ENCODE results near the gene ZBED6. TPM values are rescaled to one million over a fixed set of nuclear protein-coding genes. Genes with fewer than 3 reads are reported as not detected.

Gene ZBED6
- total and polyA plus RNA-seq, 9 of the 15 experiments (the other 6 are each of a cell fraction or from before 2014, with no cell fraction given) = 0.21 to 16.6 (median 5.0) TPM

- TF ChIP-seq ZBTB43 (CRISPR knock-in tag; IDR thresholded peaks at IDR 0.05) = no peak
- TF ChIP-seq, protein P1, sequence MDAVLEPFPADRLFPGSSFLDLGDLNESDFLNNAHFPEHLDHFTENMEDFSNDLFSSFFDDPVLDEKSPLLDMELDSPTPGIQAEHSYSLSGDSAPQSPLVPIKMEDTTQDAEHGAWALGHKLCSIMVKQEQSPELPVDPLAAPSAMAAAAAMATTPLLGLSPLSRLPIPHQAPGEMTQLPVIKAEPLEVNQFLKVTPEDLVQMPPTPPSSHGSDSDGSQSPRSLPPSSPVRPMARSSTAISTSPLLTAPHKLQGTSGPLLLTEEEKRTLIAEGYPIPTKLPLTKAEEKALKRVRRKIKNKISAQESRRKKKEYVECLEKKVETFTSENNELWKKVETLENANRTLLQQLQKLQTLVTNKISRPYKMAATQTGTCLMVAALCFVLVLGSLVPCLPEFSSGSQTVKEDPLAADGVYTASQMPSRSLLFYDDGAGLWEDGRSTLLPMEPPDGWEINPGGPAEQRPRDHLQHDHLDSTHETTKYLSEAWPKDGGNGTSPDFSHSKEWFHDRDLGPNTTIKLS (IDR thresholded peaks at IDR 0.05; ENCODE audit: borderline replicate concordance, low read depth) = peak; percentile 9; the same call in 1 of the 2 replicates
- peak; percentile 55; the same call in 1 of the 2 replicates for TF ChIP-seq NKRF (IDR thresholded peaks at IDR 0.05; ENCODE audit: borderline replicate concordance)
- TF ChIP-seq DMBX1 (CRISPR knock-in tag; IDR thresholded peaks at IDR 0.05; ENCODE audit: borderline replicate concordance) = 0 out of 2 replicates have a peak, but pooled peaks have one; percentile 13
- TF ChIP-seq HNRNPH1 (optimal IDR thresholded peaks at IDR 0.05; ENCODE audit: low read depth, low read length) = no peak
- peak in 1 of 2 experiments; percentile 77; a peak in 1 of 4 replicates for TF ChIP-seq MLLT1 (IDR thresholded peaks at IDR 0.05)
- peak; percentile 21 for TF ChIP-seq NFRKB (IDR thresholded peaks at IDR 0.05; ENCODE audit: low read depth)
- TF ChIP-seq FOXK2 (conservative IDR thresholded peaks at IDR 0.05 in 1 of 2, IDR thresholded peaks at IDR 0.05 in 1 of 2; ENCODE audit: low read depth in 2 of 2) = peak in 1 of 2 experiments; percentile 65; a peak in 1 of 4 replicates
- peak; percentile 8; the same call in 1 of the 2 replicates for TF ChIP-seq ETV5 (CRISPR knock-in tag; IDR thresholded peaks at IDR 0.05; ENCODE audit: low read depth)
- TF ChIP-seq, protein P2, sequence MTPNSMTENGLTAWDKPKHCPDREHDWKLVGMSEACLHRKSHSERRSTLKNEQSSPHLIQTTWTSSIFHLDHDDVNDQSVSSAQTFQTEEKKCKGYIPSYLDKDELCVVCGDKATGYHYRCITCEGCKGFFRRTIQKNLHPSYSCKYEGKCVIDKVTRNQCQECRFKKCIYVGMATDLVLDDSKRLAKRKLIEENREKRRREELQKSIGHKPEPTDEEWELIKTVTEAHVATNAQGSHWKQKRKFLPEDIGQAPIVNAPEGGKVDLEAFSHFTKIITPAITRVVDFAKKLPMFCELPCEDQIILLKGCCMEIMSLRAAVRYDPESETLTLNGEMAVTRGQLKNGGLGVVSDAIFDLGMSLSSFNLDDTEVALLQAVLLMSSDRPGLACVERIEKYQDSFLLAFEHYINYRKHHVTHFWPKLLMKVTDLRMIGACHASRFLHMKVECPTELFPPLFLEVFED (CRISPR knock-in tag; conservative IDR thresholded peaks at IDR 0.05) = 0 out of 2 replicates have a peak, but pooled peaks have one; percentile 60
- peak in 1 of 2 experiments; percentile 40; a peak in 1 of 4 replicates for TF ChIP-seq HDAC1 (IDR thresholded peaks at IDR 0.05)
- TF ChIP-seq MTA3 (IDR thresholded peaks at IDR 0.05; ENCODE audit: borderline replicate concordance) = peak; percentile 31; the same call in 1 of the 2 replicates
- TF ChIP-seq POLR2B (IDR thresholded peaks at IDR 0.05; ENCODE audit: low read depth, partially characterized antibody) = no peak
Observed at GRCh38 chr1:203796236-203796605, 798 bp downstream of the ZBED6 start (continued).

All from K562 (cell line).